NCI-H1417 treated with DMSO at 0.1 percent for 48 hours (cell line): ENCODE results near the gene LDLRAD4.

Source experiments
- DNase-seq: peaks from one replicate; lab custom pipeline; 2025; lab: John Stamatoyannopoulos, UW

The LDLRAD4 gene

GRCh38 chr18:13514558-13514957, 296.0 kb downstream of the LDLRAD4 start:
- no peak for DNase-seq

- no peak for DNase-seq
Observed at GRCh38 chr18:13516855-13517254, 298.3 kb downstream of the LDLRAD4 start.

GRCh38 chr18:13517369-13517768, 298.8 kb downstream of the LDLRAD4 start:
- no peak for DNase-seq

GRCh38 chr18:13518382-13518781, 299.8 kb downstream of the LDLRAD4 start:
- no peak for DNase-seq

- DNase-seq = no peak
Observed at GRCh38 chr18:13520306-13520705, 301.7 kb downstream of the LDLRAD4 start.

- no peak for DNase-seq
Observed at GRCh38 chr18:13520741-13521140, 302.2 kb downstream of the LDLRAD4 start.

GRCh38 chr18:13521418-13521817, 302.9 kb downstream of the LDLRAD4 start:
- DNase-seq = no peak

- no peak for DNase-seq
Observed at GRCh38 chr18:13522256-13522655, 303.7 kb downstream of the LDLRAD4 start.

GRCh38 chr18:13522861-13523660, 304.5 kb downstream of the LDLRAD4 start:
- DNase-seq = no peak

GRCh38 chr18:13524054-13524453, 305.5 kb downstream of the LDLRAD4 start:
- DNase-seq = no peak

GRCh38 chr18:13524811-13525210, 306.3 kb downstream of the LDLRAD4 start:
- DNase-seq = no peak

- no peak for DNase-seq
Observed at GRCh38 chr18:13525381-13526029, 306.9 kb downstream of the LDLRAD4 start.

- DNase-seq = no peak
Observed at GRCh38 chr18:13526519-13526918, 308.0 kb downstream of the LDLRAD4 start.

GRCh38 chr18:13527256-13527655, 308.7 kb downstream of the LDLRAD4 start:
- DNase-seq = no peak

- DNase-seq = no peak
Observed at GRCh38 chr18:13527730-13528129, 309.2 kb downstream of the LDLRAD4 start.

- DNase-seq = no peak
Observed at GRCh38 chr18:13528739-13529392, 310.3 kb downstream of the LDLRAD4 start.

GRCh38 chr18:13530033-13530878, 311.7 kb downstream of the LDLRAD4 start:
- DNase-seq = no peak

- DNase-seq = no peak
Observed at GRCh38 chr18:13530879-13531387, 312.4 kb downstream of the LDLRAD4 start.

GRCh38 chr18:13531681-13532325, 313.2 kb downstream of the LDLRAD4 start:
- no peak for DNase-seq

- no peak for DNase-seq
Observed at GRCh38 chr18:13532406-13533075, 314.0 kb downstream of the LDLRAD4 start.

- no peak for DNase-seq
Observed at GRCh38 chr18:13534631-13535030, 316.1 kb downstream of the LDLRAD4 start.
